HFF-Myc (cell line): ENCODE measurements around the gene RASD2.

ENCODE experiments used
- DNase-seq: peaks from one replicate; pipeline ENCODE4 v3.0.0-alpha.2; 2011; ENCODE audit warnings: low read depth; ENCODE audit errors: extremely low read depth
- H3K4me3 ChIP-seq: replicated peaks from 2 replicates; pipeline ENCODE4 v1.5.1; 2011; ENCODE audit warnings: low read depth, mild to moderate bottlenecking, control low read depth, low read length
- TF ChIP-seq, protein P1 (sequence below): IDR thresholded peaks from 2 replicates; pipeline ENCODE4 v1.5.1; 2012; ENCODE audit warnings: mild to moderate bottlenecking, low read depth, low read length, control low read depth; ENCODE audit errors: missing control alignments

RASD2 gene

DNA sequence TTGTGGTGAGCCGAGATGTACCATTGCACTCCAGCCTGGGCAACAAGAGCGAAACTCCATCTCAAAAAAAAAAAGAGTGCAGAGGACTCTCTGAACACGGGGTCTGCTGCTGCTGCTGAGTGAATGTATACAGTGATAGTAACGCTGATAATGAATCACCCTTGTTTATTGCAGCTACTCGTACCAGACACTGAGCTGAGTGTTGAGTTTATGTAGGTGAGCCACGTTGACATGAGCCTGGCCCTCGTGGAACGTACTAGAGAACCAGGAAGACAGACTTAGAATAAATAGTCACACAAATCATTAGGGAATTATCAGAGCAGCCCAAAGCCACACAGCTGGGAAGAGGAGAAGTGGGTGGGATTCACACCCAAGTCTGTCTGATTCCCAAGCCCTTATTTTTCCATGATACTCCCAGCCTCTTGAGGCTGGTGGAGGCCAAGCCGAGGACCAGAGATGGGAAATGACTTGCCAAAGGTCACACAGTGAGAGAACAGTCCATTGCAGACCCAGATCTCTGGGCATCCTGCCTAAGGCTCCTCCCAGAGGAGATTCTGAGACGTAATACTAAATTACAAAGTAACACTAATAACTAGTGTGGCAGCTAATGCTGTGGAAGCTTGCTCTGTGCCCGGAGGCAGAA, 41.7 kb downstream of the RASD2 start:
- TF ChIP-seq, protein P1, sequence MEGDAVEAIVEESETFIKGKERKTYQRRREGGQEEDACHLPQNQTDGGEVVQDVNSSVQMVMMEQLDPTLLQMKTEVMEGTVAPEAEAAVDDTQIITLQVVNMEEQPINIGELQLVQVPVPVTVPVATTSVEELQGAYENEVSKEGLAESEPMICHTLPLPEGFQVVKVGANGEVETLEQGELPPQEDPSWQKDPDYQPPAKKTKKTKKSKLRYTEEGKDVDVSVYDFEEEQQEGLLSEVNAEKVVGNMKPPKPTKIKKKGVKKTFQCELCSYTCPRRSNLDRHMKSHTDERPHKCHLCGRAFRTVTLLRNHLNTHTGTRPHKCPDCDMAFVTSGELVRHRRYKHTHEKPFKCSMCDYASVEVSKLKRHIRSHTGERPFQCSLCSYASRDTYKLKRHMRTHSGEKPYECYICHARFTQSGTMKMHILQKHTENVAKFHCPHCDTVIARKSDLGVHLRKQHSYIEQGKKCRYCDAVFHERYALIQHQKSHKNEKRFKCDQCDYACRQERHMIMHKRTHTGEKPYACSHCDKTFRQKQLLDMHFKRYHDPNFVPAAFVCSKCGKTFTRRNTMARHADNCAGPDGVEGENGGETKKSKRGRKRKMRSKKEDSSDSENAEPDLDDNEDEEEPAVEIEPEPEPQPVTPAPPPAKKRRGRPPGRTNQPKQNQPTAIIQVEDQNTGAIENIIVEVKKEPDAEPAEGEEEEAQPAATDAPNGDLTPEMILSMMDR: no peak
- no peak overlapping the region for H3K4me3 ChIP-seq
- no peak for DNase-seq

DNA sequence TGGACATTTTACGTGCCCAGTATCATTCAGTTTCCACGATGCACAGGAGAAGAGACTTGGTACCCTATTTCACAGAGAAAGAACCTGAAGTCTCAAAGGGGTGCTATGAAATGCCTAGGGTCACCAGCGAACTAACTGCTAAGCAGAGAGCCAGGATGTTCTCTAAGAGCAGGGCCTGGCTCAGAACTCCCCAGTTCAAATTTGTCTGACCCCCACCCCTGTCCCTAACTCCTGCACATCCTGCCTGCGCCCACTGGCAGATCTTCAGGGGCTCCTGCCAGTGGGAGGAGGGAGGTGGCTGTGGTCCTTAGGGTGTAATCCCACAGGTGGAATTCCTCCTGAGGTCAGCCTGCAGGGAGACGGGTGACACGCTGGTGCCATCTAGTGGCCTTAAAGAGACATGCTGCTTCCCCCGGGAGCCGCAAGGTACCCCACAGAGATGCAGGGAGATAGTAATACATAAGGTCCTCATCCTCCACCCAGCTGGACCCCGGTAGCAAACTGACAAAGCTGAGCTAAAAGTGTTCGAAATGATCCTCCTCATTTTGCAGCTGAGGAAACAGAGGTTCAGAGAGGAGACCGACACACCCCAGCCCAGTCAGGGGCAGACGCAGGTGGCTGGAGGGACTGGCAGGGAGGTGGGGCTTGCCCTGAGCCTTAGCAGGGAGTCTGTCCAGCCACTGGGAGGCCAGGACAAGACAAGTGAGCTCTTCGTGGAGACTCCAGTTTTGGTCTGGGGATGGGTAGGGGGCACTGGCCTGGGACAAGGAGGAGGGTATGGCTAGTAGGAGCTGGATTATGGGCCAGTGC, 42.4 kb downstream of the RASD2 start:
- no peak overlapping the region for H3K4me3 ChIP-seq
- no peak for DNase-seq
- TF ChIP-seq, protein P1: peak; percentile 87

DNA sequence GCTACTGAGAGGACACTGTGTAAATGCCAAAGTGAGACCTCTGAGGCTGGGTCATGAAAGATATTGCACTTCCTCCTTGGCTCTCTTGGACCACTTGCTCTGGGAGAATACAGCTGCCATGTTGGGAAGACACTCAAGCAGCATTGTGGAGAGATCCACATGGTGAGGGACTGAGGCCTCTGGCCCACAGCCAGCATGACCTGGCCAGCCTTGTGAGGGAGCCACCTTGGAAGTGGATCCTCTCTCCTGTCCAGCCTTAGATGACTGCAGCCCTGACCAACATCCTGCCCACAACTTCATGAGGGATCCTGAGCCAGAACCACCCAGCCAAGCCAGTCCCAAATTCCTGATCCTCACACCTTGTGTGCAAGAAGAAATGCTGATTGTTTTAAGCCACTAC, 46.1 kb downstream of the RASD2 start:
- H3K4me3 ChIP-seq: no peak overlapping the region
- no peak for DNase-seq
- TF ChIP-seq, protein P1: no peak

DNA sequence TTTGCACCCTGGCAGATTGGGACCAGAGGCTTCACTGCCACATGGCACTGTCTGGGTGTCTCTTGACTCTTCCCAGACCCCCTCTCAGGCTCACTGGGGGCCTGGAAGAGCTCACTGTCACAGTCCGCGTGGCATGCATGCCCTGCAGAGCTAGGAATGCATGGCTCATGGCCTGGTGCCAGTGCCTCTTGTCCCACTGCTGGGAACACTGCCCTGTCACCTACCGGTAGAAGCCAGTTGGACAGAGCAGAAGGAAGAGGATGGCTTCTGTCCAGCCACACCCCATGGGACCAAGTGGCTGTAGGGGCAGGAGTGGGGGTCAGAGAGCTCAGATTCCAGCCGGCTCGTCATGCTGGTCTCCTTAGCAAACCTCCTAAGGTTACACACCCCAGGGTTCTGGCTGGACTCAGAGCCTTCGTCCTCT, 46.8 kb downstream of the RASD2 start:
- H3K4me3 ChIP-seq: no peak overlapping the region
- TF ChIP-seq, protein P1: no peak
- DNase-seq: no peak

DNA sequence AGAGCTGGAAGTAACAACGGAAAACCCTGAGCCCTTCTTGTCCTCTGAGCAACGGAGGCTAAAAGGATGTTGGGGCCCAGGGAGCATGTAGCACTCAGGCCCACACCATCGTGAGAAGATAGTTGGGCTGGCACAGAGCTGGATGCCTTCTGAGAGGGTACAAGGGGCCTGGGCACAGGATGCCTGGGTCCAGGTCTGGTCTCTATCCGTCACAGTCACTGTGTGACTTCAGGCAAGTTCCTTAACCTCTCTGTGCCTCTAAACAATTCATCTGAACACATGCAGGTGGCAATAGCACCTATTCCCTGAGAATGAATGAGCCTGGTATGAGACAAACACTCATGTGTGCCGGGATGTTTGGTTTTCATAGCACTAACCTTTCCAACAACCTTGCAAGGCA, 47.3 kb downstream of the RASD2 start:
- DNase-seq: no peak
- TF ChIP-seq, protein P1: no peak
- no peak overlapping the region for H3K4me3 ChIP-seq

DNA sequence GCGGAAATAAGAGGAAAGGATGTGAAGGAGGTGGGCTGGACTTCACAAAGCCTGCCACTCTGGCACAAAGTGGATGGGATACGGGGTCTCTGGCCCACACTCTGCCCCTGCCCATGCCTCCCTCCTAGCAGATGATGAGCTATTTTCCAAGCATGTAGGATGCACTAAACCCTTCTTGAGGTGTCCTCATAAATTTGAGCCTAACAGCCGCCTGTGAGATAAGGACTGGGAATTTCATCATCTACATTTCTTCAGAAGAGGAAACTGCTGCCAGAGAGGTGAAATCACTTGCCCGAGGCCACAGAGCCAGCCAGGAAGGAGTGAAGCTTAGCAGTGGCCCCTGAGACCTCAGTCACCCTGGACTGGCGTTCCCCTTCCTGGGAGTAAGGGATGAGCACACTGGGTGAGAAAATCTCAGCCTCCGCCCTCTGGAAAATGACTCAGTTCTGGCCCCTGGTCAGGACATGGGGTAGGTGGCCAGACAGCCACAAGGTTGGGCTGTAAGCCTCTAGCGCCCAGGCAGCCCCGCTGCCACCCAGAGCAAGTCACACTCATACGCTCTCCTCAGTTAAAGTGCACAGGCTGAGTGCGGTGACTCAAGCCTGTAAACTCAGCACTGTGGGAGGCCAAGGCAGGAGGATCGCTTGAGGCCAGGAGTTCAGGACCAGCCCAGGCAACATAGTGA, 48.6 kb downstream of the RASD2 start:
- H3K4me3 ChIP-seq: no peak overlapping the region
- TF ChIP-seq, protein P1: no peak
- peak; percentile 17 for DNase-seq
